Astrocyte (in vitro differentiated cells and primary cell): ENCODE data around the gene SPACA7.

Source experiments
- EZH2 ChIP-seq: IDR thresholded peaks from 2 replicates; pipeline ENCODE4 v1.6.1; 2012; ENCODE audit warnings: mild to moderate bottlenecking, low read length, inconsistent platforms; ENCODE audit not compliant: insufficient read depth
- TF ChIP-seq, protein P1 (sequence below): IDR thresholded peaks from 2 replicates; pipeline ENCODE4 v1.5.1; 2011; ENCODE audit warnings: low read depth, mild to moderate bottlenecking, inconsistent platforms, low read length, moderate library complexity; ENCODE audit not compliant: insufficient read depth

DNA sequence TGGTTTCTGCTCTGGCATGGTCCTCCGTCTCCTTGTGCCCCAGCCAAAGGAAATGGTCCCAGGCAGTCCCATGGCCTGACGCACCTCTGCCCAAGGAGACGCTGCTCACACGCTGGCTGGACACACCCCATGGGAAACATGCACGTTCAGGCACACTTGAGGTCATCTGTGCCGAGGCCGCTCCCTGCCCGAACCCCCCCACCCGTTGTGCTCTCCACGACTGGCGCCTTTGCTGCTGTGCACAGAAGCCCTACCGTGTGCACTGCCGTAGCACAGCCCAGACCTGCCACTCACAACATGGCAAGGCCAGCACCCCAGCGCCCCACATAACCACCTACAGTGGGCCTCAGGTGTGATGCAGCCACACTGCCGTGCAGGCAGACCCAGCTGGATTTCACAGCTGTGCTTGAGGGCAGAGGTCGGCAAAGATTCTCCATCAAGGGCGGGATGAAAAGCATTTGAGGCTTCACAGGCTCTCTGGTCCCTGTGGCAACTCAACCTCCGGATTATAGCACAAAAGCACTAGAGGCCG is 65.7 kb downstream of the SPACA7 start:
- TF ChIP-seq, protein P1, sequence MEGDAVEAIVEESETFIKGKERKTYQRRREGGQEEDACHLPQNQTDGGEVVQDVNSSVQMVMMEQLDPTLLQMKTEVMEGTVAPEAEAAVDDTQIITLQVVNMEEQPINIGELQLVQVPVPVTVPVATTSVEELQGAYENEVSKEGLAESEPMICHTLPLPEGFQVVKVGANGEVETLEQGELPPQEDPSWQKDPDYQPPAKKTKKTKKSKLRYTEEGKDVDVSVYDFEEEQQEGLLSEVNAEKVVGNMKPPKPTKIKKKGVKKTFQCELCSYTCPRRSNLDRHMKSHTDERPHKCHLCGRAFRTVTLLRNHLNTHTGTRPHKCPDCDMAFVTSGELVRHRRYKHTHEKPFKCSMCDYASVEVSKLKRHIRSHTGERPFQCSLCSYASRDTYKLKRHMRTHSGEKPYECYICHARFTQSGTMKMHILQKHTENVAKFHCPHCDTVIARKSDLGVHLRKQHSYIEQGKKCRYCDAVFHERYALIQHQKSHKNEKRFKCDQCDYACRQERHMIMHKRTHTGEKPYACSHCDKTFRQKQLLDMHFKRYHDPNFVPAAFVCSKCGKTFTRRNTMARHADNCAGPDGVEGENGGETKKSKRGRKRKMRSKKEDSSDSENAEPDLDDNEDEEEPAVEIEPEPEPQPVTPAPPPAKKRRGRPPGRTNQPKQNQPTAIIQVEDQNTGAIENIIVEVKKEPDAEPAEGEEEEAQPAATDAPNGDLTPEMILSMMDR, result no peak
- TF ChIP-seq EZH2, result no peak
